ENCODE results near the gene DDA1. TPM values are rescaled to one million over a fixed set of nuclear protein-coding genes. Genes with fewer than 3 reads are reported as not detected.

The DDA1 gene
- total RNA-seq, 1 donor from 2014 or later, result 9.0 TPM

DNA sequence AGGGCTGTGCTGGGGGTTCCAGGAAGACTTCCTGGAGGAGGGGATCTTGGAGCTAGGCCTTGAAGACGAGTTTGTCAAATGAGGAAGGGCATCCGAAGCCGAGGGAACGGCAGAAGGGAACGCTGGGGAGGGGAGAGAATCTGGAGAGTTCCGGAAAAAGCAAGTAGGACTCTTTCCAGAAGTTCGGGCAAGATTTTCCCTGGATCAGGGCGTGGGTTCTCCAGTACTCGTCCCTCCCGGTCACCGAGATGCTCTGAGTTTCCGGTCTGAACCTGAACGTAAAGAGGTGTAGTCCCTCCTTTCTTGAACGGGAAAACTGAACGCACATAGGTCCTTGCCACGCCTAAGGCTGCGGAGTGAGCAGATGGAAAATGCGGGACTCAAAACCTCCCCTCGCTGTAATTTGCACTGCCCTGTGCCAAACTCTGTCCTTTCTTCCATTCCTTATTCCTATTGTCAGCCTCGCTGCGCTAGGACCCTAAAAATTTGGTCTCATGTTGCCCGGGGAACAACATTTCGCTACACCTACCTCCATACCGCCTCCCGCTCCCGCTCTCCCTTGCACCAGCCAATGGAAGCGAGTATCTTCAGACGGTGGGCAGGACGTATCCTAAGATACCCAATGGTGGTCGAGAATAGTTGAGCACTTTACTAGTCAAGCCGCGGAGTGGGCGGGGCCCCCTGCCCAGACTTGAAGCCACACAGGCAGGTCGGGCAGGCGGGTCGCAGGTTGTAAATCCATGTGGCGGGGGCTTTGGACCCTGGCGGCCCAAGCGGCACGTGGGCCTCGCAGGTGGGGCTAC is 27.7 kb downstream of the DDA1 start, which contains the start of gene GTPBP3:
TSS of gene GTPBP3 (plus strand) at position 682 of the 803 bp plus-strand sequence. CDS start at position 741, 59 bp downstream.
- Histone ChIP-seq H3K36me3 (ENCODE audit: control insufficient read depth, insufficient read depth, low read length) (peaks cover 8% of the 10 kb centered on the region), H3K27me3 (ENCODE audit: control insufficient read depth, insufficient read depth, low read length) (no peaks in the 10 kb centered on the region), H3K4me3 (ENCODE audit: low read depth, low read length) (peak within 1 kb of the TSS; percentile 56)
- FAIRE-seq (peak; percentile 84), DNase-seq (ENCODE audit: low read depth) (peak; percentile 97)
- no peak for TF ChIP-seq CTCF (IDR thresholded peaks at IDR 0.05; ENCODE audit: insufficient read depth, low read length, severe bottlenecking)

GRCh38 chr19:17337675-17338432 is 28.5 kb downstream of the DDA1 start:
- no peak for FAIRE-seq
- Histone ChIP-seq H3K27me3 (ENCODE audit: control insufficient read depth, insufficient read depth, low read length) (no peaks in the 10 kb centered on the region), H3K36me3 (ENCODE audit: control insufficient read depth, insufficient read depth, low read length) (peaks cover 8% of the 10 kb centered on the region), H3K4me3 (ENCODE audit: low read depth, low read length) (peak overlapping the region; percentile 56)
- no peak for TF ChIP-seq CTCF (IDR thresholded peaks at IDR 0.05; ENCODE audit: insufficient read depth, low read length, severe bottlenecking)
- DNase-seq (ENCODE audit: low read depth), result peak; percentile 4

GRCh38 chr19:17338433-17339078 is 29.2 kb downstream of the DDA1 start:
- Histone ChIP-seq H3K27me3 (ENCODE audit: control insufficient read depth, insufficient read depth, low read length) (no peaks in the 10 kb centered on the region), H3K4me3 (ENCODE audit: low read depth, low read length) (peak overlapping the region; percentile 56), H3K36me3 (ENCODE audit: control insufficient read depth, insufficient read depth, low read length) (peaks cover 8% of the 10 kb centered on the region)
- FAIRE-seq (no peak), DNase-seq (ENCODE audit: low read depth) (no peak)
- no peak for TF ChIP-seq CTCF (IDR thresholded peaks at IDR 0.05; ENCODE audit: insufficient read depth, low read length, severe bottlenecking)

GRCh38 chr19:17339088-17339741 is 29.9 kb downstream of the DDA1 start:
- FAIRE-seq, result no peak

More at GRCh38 chr19:17339088-17339741, 29.9 kb downstream of the DDA1 start:
- peaks cover 8% of the 10 kb centered on the region for H3K36me3 ChIP-seq (ENCODE audit: control insufficient read depth, insufficient read depth, low read length)
- TF ChIP-seq CTCF (IDR thresholded peaks at IDR 0.05; ENCODE audit: insufficient read depth, low read length, severe bottlenecking), result no peak
- DNase-seq (ENCODE audit: low read depth), result no peak
- no peak overlapping the region for H3K4me3 ChIP-seq (ENCODE audit: low read depth, low read length)
- H3K27me3 ChIP-seq (ENCODE audit: control insufficient read depth, insufficient read depth, low read length), result no peaks in the 10 kb centered on the region
